Calu3 (cell line): Measurements from ENCODE around the gene FER. TPM values are rescaled to one million over a fixed set of nuclear protein-coding genes. Genes with fewer than 3 reads are reported as not detected.

Experiments
- BruUV-seq: library from RNA; stranded (reverse); fragments of 400-500 nt; replicated peaks from 2 replicates; lab custom pipeline; 2021; lab: Mats Ljungman, UMichigan
- CTCF ChIA-PET: fragments of 300-600 bp; sonication (Branson Sonifier 250); formaldehyde crosslinking; loops from one replicate; lab custom pipeline; 2022; ENCODE audit warnings: antibody characterized with exemption; lab: Charles Lee
- DNase-seq: peaks from one replicate; pipeline ENCODE4 v3.0.0; 2022
- H3K27ac Mint-ChIP-seq: one replicate; pipeline ENCODE4 v1.8.0; 2022; ENCODE audit warnings: mixed read lengths; ENCODE audit not compliant: unreplicated experiment
- H3K27me3 Mint-ChIP-seq: one replicate; pipeline ENCODE4 v1.8.0; 2022; ENCODE audit warnings: mixed read lengths; ENCODE audit not compliant: unreplicated experiment
- H3K36me3 Mint-ChIP-seq: one replicate; pipeline ENCODE4 v1.8.0; 2022; ENCODE audit warnings: mild to moderate bottlenecking, moderate library complexity, mixed read lengths; ENCODE audit not compliant: insufficient read depth, unreplicated experiment
- H3K4me1 Mint-ChIP-seq: one replicate; pipeline ENCODE4 v1.8.0; 2022; ENCODE audit warnings: mild to moderate bottlenecking, low read depth, mixed read lengths; ENCODE audit not compliant: unreplicated experiment
- H3K4me3 Mint-ChIP-seq: one replicate; pipeline ENCODE4 v1.8.0; 2022; ENCODE audit warnings: mild to moderate bottlenecking, low read depth, moderate library complexity, mixed read lengths; ENCODE audit not compliant: unreplicated experiment
- H3K9me3 Mint-ChIP-seq: one replicate; pipeline ENCODE4 v1.8.0; 2022; ENCODE audit warnings: low read depth, mixed read lengths; ENCODE audit not compliant: unreplicated experiment
- intact Hi-C: fragments of 100-400 bp; cut with micrococcal nuclease; formaldehyde crosslinking; loops from one replicate; pipeline ENCODE4 v1.10.0; 2022; ENCODE audit not compliant: unreplicated experiment
- total RNA-seq: library from RNA; stranded (reverse); gene quantifications from 2 replicates; pipeline ENCODE4 v1.2.3, GENCODE V29; 2022
- TF ChIP-seq, protein P1 (sequence below): fragments of 200-600 bp; IDR thresholded peaks from one replicate; pipeline ENCODE4 v1.8.0; 2022; ENCODE audit warnings: antibody characterized with exemption; ENCODE audit not compliant: unreplicated experiment

FER gene
- total RNA-seq, 1 experiment from 2014 or later: 32.9 TPM

DNA sequence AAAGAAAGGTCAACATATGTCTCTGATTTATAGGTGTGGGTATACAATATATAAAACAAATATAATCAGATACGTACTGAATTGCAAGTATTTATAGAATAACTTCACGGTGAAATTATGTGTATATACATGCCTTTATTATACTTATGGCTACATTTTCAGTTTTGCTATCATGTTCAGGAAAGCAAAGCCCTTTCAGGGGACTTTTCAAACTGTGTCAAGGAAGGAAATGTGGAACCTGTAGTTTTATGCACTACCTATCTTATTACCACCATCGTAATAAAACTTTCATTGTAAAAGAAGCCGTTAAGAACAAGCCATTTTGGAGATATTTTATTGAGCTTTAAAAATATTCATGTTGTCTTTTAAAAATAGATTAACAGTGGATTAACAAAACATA is 404.9 kb downstream of the FER start:
- CTCF ChIA-PET: no interaction called here
- no peak overlapping the region for H3K27ac Mint-ChIP-seq
- H3K4me1 Mint-ChIP-seq: no peaks in the 10 kb centered on the region
- TF ChIP-seq, protein P1, sequence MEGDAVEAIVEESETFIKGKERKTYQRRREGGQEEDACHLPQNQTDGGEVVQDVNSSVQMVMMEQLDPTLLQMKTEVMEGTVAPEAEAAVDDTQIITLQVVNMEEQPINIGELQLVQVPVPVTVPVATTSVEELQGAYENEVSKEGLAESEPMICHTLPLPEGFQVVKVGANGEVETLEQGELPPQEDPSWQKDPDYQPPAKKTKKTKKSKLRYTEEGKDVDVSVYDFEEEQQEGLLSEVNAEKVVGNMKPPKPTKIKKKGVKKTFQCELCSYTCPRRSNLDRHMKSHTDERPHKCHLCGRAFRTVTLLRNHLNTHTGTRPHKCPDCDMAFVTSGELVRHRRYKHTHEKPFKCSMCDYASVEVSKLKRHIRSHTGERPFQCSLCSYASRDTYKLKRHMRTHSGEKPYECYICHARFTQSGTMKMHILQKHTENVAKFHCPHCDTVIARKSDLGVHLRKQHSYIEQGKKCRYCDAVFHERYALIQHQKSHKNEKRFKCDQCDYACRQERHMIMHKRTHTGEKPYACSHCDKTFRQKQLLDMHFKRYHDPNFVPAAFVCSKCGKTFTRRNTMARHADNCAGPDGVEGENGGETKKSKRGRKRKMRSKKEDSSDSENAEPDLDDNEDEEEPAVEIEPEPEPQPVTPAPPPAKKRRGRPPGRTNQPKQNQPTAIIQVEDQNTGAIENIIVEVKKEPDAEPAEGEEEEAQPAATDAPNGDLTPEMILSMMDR: no peak
- no peaks in the 10 kb centered on the region for H3K36me3 Mint-ChIP-seq
- no peak overlapping the region for H3K4me3 Mint-ChIP-seq
- no TSS peak for BruUV-seq
- no peaks in the 10 kb centered on the region for H3K9me3 Mint-ChIP-seq
- intact Hi-C loops: no loop called here
- no peaks in the 10 kb centered on the region for H3K27me3 Mint-ChIP-seq
- no peak for DNase-seq

DNA sequence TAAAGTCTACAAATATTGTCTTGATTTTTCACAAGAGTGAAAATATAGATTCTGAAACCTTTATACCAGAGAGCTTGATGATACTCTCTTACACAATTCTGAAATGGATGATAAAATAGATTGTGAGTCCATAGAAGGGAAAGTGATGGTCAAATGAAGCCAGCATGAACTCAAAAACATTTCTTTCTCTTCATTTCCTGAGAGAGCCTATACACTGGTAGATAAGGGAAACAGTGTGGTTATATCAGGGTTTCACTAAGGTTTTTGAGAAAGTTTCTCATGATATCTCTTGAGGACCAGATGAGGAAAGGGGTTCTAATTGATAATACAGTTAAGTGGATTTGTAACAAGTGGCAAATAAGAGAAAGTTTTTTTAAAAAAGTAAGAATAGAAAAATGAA is 407.9 kb downstream of the FER start:
- no peaks in the 10 kb centered on the region for H3K4me1 Mint-ChIP-seq
- no TSS peak for BruUV-seq

DNA sequence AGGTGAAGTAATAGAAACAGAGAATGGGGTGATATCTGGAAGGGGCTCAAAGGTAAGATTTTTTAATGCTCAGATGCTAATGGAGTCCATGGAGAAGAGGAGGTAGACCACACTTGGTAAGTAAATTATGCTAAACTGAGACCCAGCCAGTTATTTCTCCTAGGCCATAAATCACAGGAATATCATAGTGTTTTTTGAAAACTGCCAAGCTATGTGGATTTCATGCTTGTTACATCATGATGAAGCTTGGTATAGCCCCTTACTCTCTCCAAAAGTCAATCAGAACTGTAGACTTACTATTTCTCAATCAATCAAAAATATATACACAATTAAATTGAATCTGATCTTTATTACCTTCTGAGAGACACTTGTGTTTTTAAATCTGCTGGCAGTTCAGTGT is 409.2 kb downstream of the FER start:
- no peak for DNase-seq
- Mint-ChIP-seq H3K36me3 (no peaks in the 10 kb centered on the region), H3K4me3 (no peak overlapping the region), H3K4me1 (no peaks in the 10 kb centered on the region), H3K27ac (no peak overlapping the region), H3K27me3 (no peaks in the 10 kb centered on the region), H3K9me3 (no peaks in the 10 kb centered on the region)
- intact Hi-C loops: no loop called here
- TF ChIP-seq, protein P1: no peak
- BruUV-seq: no TSS peak
- CTCF ChIA-PET: no interaction called here

More for the DNA sequence above, 407.9 kb downstream of the FER start:
- no peaks in the 10 kb centered on the region for H3K27me3 Mint-ChIP-seq
- intact Hi-C loops: no loop called here
- no peaks in the 10 kb centered on the region for H3K9me3 Mint-ChIP-seq
- TF ChIP-seq, protein P1: no peak
- no peak for DNase-seq
- H3K27ac Mint-ChIP-seq: no peak overlapping the region
- H3K36me3 Mint-ChIP-seq: no peaks in the 10 kb centered on the region
- CTCF ChIA-PET: no interaction called here
- no peak overlapping the region for H3K4me3 Mint-ChIP-seq

DNA sequence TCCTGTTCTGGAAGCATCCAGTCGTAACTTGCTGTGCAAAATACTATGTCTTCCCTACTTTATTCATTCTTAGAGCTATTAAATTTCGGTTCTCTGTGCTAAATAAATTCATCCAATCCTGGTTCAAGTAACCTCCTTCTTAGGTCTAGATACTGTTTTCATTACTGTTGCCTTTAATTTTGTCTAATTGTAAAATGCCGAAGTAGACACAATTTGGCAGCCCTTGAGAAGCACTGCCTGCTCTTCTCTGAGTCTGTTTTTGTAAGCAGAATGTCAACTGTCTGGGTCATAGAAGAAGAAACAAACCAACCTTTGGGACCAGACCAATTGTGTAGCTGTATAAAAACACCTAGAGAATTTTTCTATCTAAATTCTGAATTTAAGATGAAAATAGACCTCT is 412.8 kb downstream of the FER start:
- intact Hi-C loops: no loop called here
- H3K27ac Mint-ChIP-seq: no peak overlapping the region
- no peaks in the 10 kb centered on the region for H3K4me1 Mint-ChIP-seq
- BruUV-seq: no TSS peak
- H3K4me3 Mint-ChIP-seq: no peak overlapping the region
- CTCF ChIA-PET: no interaction called here
- no peaks in the 10 kb centered on the region for H3K27me3 Mint-ChIP-seq
- no peak for DNase-seq
- TF ChIP-seq, protein P1: no peak
- no peaks in the 10 kb centered on the region for H3K9me3 Mint-ChIP-seq
- no peaks in the 10 kb centered on the region for H3K36me3 Mint-ChIP-seq
